Hepatocyte (in vitro differentiated cells): Measurements from ENCODE around the gene DRAXIN. TPM values are rescaled to one million over a fixed set of nuclear protein-coding genes. Genes with fewer than 3 reads are reported as not detected.

Experiments used
- DNase-seq: peaks from one replicate; pipeline ENCODE4 v3.0.0-alpha.2; 2016; ENCODE audit warnings: low spot score
- H2AFZ ChIP-seq: fragments of 200-600 bp; sonication (generic); 2 replicates; pipeline ENCODE4 v1.6.0; 2016; ENCODE audit warnings: antibody characterized with exemption, mild to moderate bottlenecking
- H3K27ac ChIP-seq: fragments of 200-600 bp; sonication (generic); 2 replicates; pipeline ENCODE4 v1.5.1; 2016; ENCODE audit warnings: mild to moderate bottlenecking
- H3K27me3 ChIP-seq: fragments of 200-600 bp; sonication (generic); 2 replicates; pipeline ENCODE4 v1.6.1; 2016
- H3K36me3 ChIP-seq: fragments of 200-600 bp; sonication (generic); replicated peaks from 2 replicates; pipeline ENCODE4 v1.5.1; 2016; ENCODE audit warnings: low read depth; ENCODE audit not compliant: insufficient read depth
- H3K4me1 ChIP-seq: fragments of 200-600 bp; sonication (generic); 2 replicates; pipeline ENCODE4 v1.5.1; 2016; ENCODE audit warnings: mild to moderate bottlenecking, moderate library complexity; ENCODE audit not compliant: insufficient read depth
- H3K4me2 ChIP-seq: fragments of 200-600 bp; sonication (generic); 2 replicates; pipeline ENCODE4 v1.6.0; 2016
- H3K4me3 ChIP-seq: fragments of 200-600 bp; sonication (generic); 2 replicates; pipeline ENCODE4 v1.5.1; 2016; ENCODE audit warnings: mild to moderate bottlenecking
- H3K79me2 ChIP-seq: fragments of 200-600 bp; sonication (generic); 2 replicates; pipeline ENCODE4 v1.6.0; 2017; ENCODE audit warnings: mild to moderate bottlenecking
- H3K9me2 ChIP-seq: fragments of 200-600 bp; sonication (generic); replicated peaks from 2 replicates; pipeline ENCODE4 v1.6.0; 2017; ENCODE audit warnings: mild to moderate bottlenecking; ENCODE audit not compliant: insufficient read depth
- H3K9me3 ChIP-seq: fragments of 200-600 bp; sonication (generic); 2 replicates; pipeline ENCODE4 v1.5.1; 2016; ENCODE audit warnings: low read depth, mild to moderate bottlenecking
- H4K20me1 ChIP-seq: fragments of 200-600 bp; sonication (generic); 2 replicates; pipeline ENCODE4 v1.6.0; 2016; ENCODE audit warnings: mild to moderate bottlenecking; ENCODE audit not compliant: insufficient read depth, poor library complexity, severe bottlenecking
- CTCF ChIP-seq: fragments of 200-600 bp; sonication (generic); IDR thresholded peaks from 2 replicates; pipeline ENCODE4 v1.5.1; 2016; ENCODE audit warnings: antibody characterized with exemption, mild to moderate bottlenecking; ENCODE audit not compliant: poor library complexity
- EZH2 ChIP-seq: fragments of 200-600 bp; sonication (generic); IDR thresholded peaks from 2 replicates; pipeline ENCODE4 v1.6.1; 2016; ENCODE audit warnings: antibody characterized with exemption, mild to moderate bottlenecking, borderline replicate concordance
- EZH2phosphoT487 ChIP-seq: fragments of 200-600 bp; sonication (generic); IDR thresholded peaks from one replicate; pipeline ENCODE4 v1.6.1; 2018; ENCODE audit warnings: antibody characterized with exemption, mild to moderate bottlenecking, low read depth, moderate library complexity; ENCODE audit not compliant: unreplicated experiment, severe bottlenecking
- WGBS: methylation state at CpG from one replicate; pipeline ENCODE4 v1.1.6; 2016; ENCODE audit warnings: low lambda C conversion rate; ENCODE audit errors: missing lambda C conversion rate; 5-methylcytosine and 5-hydroxymethylcytosine counted together
- polyA plus RNA-seq: library from polyadenylated mRNA; unstranded; fragments of >200 nt; fragmentation: Nextera tagmentation; extraction: Ambion mirVana; gene quantifications from 2 replicates; pipeline ENCODE4 v1.2.1, GENCODE V29; 2016
- total RNA-seq: library from RNA; depleted of rRNA; stranded (reverse); fragments of >200 nt; gene quantifications from 2 replicates; pipeline ENCODE4 v1.2.3, GENCODE V29; 2014

The DRAXIN gene
- total and polyA plus RNA-seq, 2 experiments from 2014 or later, result 0.60 TPM; not detected in 1

- TF ChIP-seq CTCF, result no peak
- no peak for TF ChIP-seq EZH2
- TF ChIP-seq EZH2phosphoT487, result no peak
- Histone ChIP-seq H3K79me2 (no peaks in the 10 kb centered on the region), H3K27ac (no peak overlapping the region), H3K9me2 (no peaks in the 10 kb centered on the region), H3K4me1 (no peaks in the 10 kb centered on the region), H2AFZ (no peak overlapping the region), H4K20me1 (no peaks in the 10 kb centered on the region), H3K36me3 (no peaks in the 10 kb centered on the region), H3K27me3 (no peaks in the 10 kb centered on the region), H3K4me3 (no peak overlapping the region), H3K9me3 (no peaks in the 10 kb centered on the region), H3K4me2 (no peak overlapping the region)
- 82% methylated on average over 8 of the region's 8 CpGs for WGBS
- DNase-seq, result no peak
Observed at GRCh38 chr1:11703357-11704193, 12.1 kb downstream of the DRAXIN start.

- WGBS, result 75% methylated on average over 10 of the region's 11 CpGs
- TF ChIP-seq EZH2phosphoT487 (no peak), EZH2 (no peak), CTCF (no peak)
- Histone ChIP-seq H3K9me2 (no peaks in the 10 kb centered on the region), H4K20me1 (no peaks in the 10 kb centered on the region), H3K27me3 (no peaks in the 10 kb centered on the region), H3K27ac (no peak overlapping the region), H3K36me3 (no peaks in the 10 kb centered on the region), H3K4me3 (no peak overlapping the region), H3K79me2 (no peaks in the 10 kb centered on the region), H3K4me1 (no peaks in the 10 kb centered on the region), H2AFZ (no peak overlapping the region), H3K9me3 (no peaks in the 10 kb centered on the region), H3K4me2 (no peak overlapping the region)
- no peak for DNase-seq
Observed at GRCh38 chr1:11704194-11704529, 12.7 kb downstream of the DRAXIN start.

GRCh38 chr1:11704691-11705475, 13.4 kb downstream of the DRAXIN start:
- Histone ChIP-seq H3K27me3 (no peaks in the 10 kb centered on the region), H3K4me2 (no peak overlapping the region), H3K27ac (no peak overlapping the region), H3K4me3 (no peak overlapping the region), H3K9me2 (no peaks in the 10 kb centered on the region), H2AFZ (no peak overlapping the region), H3K36me3 (no peaks in the 10 kb centered on the region), H3K4me1 (no peaks in the 10 kb centered on the region), H3K9me3 (no peaks in the 10 kb centered on the region), H3K79me2 (no peaks in the 10 kb centered on the region), H4K20me1 (no peaks in the 10 kb centered on the region)
- WGBS, result 73% methylated on average over 22 of the region's 22 CpGs
- DNase-seq, result no peak
- TF ChIP-seq EZH2 (no peak), EZH2phosphoT487 (no peak), CTCF (no peak)
